ENCODE measurements around the gene STAT4. TPM values are rescaled to one million over a fixed set of nuclear protein-coding genes. Genes with fewer than 3 reads are reported as not detected.

Gene STAT4
- total RNA-seq, 1 experiment from 2014 or later: 0.85 TPM

- no TSS peak for BruUV-seq (replicated peaks)
- intact Hi-C loops (cut with micrococcal nuclease; ENCODE audit: unreplicated experiment): no loop called here
These were observed 144.5 kb downstream of the STAT4 start for GRCh38 chr2:191006297-191006696.

GRCh38 chr2:191003405-191004309 is 147.1 kb downstream of the STAT4 start:
- CTCF ChIA-PET: no interaction called here
- no peak for TF ChIP-seq CTCF (IDR thresholded peaks at IDR 0.05; ENCODE audit: unreplicated experiment)
- Mint-ChIP-seq H3K4me1 (ENCODE audit: low read depth, unreplicated experiment) (no peaks in the 10 kb centered on the region), H3K27me3 (ENCODE audit: unreplicated experiment) (no peaks in the 10 kb centered on the region), H3K4me3 (ENCODE audit: low read depth, unreplicated experiment) (no peak overlapping the region), H3K36me3 (ENCODE audit: insufficient read depth, unreplicated experiment) (peaks cover 69% of the 10 kb centered on the region), H3K9me3 (ENCODE audit: low read depth, unreplicated experiment) (no peaks in the 10 kb centered on the region), H3K27ac (ENCODE audit: unreplicated experiment) (no peak overlapping the region)
- intact Hi-C loops (cut with micrococcal nuclease; ENCODE audit: unreplicated experiment): no loop called here
- no peak for DNase-seq
- no TSS peak for BruUV-seq (replicated peaks)

More at GRCh38 chr2:191006297-191006696, 144.5 kb downstream of the STAT4 start:
- H3K27ac Mint-ChIP-seq (ENCODE audit: unreplicated experiment): no peak overlapping the region
- no peak for TF ChIP-seq CTCF (IDR thresholded peaks at IDR 0.05; ENCODE audit: unreplicated experiment)
- peaks cover 60% of the 10 kb centered on the region for H3K36me3 Mint-ChIP-seq (ENCODE audit: insufficient read depth, unreplicated experiment)
- H3K4me3 Mint-ChIP-seq (ENCODE audit: low read depth, unreplicated experiment): no peak overlapping the region
- DNase-seq: no peak
- no peaks in the 10 kb centered on the region for H3K9me3 Mint-ChIP-seq (ENCODE audit: low read depth, unreplicated experiment)
- CTCF ChIA-PET: no interaction called here
- peaks cover 8% of the 10 kb centered on the region for H3K4me1 Mint-ChIP-seq (ENCODE audit: low read depth, unreplicated experiment)
- no peaks in the 10 kb centered on the region for H3K27me3 Mint-ChIP-seq (ENCODE audit: unreplicated experiment)

DNA sequence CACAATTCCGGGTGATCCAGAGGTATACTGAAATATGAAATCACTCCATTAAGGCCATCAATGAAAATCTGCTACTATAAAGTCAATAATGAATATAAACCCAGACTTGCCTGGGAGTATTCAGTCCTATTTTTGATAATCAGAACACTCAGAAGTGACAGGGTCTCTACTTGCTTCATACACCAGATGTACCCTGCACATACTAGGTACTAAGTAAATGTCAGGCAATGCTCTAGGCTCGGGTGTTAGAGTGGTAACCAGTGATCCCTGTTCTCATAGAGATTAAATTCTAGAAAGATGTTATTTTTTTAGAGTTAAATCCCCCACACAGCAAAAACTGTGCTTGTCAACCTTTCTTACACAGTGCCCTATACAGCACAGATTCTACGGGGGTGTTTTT is 149.2 kb downstream of the STAT4 start:
- no peak for TF ChIP-seq CTCF (IDR thresholded peaks at IDR 0.05; ENCODE audit: unreplicated experiment)
- no TSS peak for BruUV-seq (replicated peaks)
- H3K27me3 Mint-ChIP-seq (ENCODE audit: unreplicated experiment): no peaks in the 10 kb centered on the region
- DNase-seq: no peak
- no peaks in the 10 kb centered on the region for H3K9me3 Mint-ChIP-seq (ENCODE audit: low read depth, unreplicated experiment)
- no peaks in the 10 kb centered on the region for H3K4me1 Mint-ChIP-seq (ENCODE audit: low read depth, unreplicated experiment)
- CTCF ChIA-PET: no interaction called here
- H3K4me3 Mint-ChIP-seq (ENCODE audit: low read depth, unreplicated experiment): no peak overlapping the region
- peaks cover 65% of the 10 kb centered on the region for H3K36me3 Mint-ChIP-seq (ENCODE audit: insufficient read depth, unreplicated experiment)
- no peak overlapping the region for H3K27ac Mint-ChIP-seq (ENCODE audit: unreplicated experiment)
- intact Hi-C loops (cut with micrococcal nuclease; ENCODE audit: unreplicated experiment): no loop called here

GRCh38 chr2:191001032-191001431 is 149.8 kb downstream of the STAT4 start:
- CTCF ChIA-PET: no interaction called here
- intact Hi-C loops (cut with micrococcal nuclease; ENCODE audit: unreplicated experiment): no loop called here
- BruUV-seq (replicated peaks): no TSS peak
- no peaks in the 10 kb centered on the region for H3K9me3 Mint-ChIP-seq (ENCODE audit: low read depth, unreplicated experiment)
- H3K4me1 Mint-ChIP-seq (ENCODE audit: low read depth, unreplicated experiment): no peaks in the 10 kb centered on the region
- TF ChIP-seq CTCF (IDR thresholded peaks at IDR 0.05; ENCODE audit: unreplicated experiment): no peak
- peaks cover 68% of the 10 kb centered on the region for H3K36me3 Mint-ChIP-seq (ENCODE audit: insufficient read depth, unreplicated experiment)
- H3K27ac Mint-ChIP-seq (ENCODE audit: unreplicated experiment): no peak overlapping the region
- no peak overlapping the region for H3K4me3 Mint-ChIP-seq (ENCODE audit: low read depth, unreplicated experiment)
- H3K27me3 Mint-ChIP-seq (ENCODE audit: unreplicated experiment): no peaks in the 10 kb centered on the region
- no peak for DNase-seq
